ENCODE results near the gene PPM1L. TPM values are rescaled to one million over a fixed set of nuclear protein-coding genes. Genes with fewer than 3 reads are reported as not detected.

Gene PPM1L
- total and polyA plus RNA-seq, 2 of the 13 experiments (the other 11 are each of a cell fraction or from before 2014, with no cell fraction given), result 0.22 to 1.4 TPM

GRCh38 chr3:160754371-160754854 lies 1.6 kb upstream of the PPM1L start (continued):
- TF ChIP-seq, protein P1, sequence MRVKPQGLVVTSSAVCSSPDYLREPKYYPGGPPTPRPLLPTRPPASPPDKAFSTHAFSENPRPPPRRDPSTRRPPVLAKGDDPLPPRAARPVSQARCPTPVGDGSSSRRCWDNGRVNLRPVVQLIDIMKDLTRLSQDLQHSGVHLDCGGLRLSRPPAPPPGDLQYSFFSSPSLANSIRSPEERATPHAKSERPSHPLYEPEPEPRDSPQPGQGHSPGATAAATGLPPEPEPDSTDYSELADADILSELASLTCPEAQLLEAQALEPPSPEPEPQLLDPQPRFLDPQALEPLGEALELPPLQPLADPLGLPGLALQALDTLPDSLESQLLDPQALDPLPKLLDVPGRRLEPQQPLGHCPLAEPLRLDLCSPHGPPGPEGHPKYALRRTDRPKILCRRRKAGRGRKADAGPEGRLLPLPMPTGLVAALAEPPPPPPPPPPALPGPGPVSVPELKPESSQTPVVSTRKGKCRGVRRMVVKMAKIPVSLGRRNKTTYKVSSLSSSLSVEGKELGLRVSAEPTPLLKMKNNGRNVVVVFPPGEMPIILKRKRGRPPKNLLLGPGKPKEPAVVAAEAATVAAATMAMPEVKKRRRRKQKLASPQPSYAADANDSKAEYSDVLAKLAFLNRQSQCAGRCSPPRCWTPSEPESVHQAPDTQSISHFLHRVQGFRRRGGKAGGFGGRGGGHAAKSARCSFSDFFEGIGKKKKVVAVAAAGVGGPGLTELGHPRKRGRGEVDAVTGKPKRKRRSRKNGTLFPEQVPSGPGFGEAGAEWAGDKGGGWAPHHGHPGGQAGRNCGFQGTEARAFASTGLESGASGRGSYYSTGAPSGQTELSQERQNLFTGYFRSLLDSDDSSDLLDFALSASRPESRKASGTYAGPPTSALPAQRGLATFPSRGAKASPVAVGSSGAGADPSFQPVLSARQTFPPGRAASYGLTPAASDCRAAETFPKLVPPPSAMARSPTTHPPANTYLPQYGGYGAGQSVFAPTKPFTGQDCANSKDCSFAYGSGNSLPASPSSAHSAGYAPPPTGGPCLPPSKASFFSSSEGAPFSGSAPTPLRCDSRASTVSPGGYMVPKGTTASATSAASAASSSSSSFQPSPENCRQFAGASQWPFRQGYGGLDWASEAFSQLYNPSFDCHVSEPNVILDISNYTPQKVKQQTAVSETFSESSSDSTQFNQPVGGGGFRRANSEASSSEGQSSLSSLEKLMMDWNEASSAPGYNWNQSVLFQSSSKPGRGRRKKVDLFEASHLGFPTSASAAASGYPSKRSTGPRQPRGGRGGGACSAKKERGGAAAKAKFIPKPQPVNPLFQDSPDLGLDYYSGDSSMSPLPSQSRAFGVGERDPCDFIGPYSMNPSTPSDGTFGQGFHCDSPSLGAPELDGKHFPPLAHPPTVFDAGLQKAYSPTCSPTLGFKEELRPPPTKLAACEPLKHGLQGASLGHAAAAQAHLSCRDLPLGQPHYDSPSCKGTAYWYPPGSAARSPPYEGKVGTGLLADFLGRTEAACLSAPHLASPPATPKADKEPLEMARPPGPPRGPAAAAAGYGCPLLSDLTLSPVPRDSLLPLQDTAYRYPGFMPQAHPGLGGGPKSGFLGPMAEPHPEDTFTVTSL (CRISPR knock-in tag; IDR thresholded peaks at IDR 0.05; ENCODE audit: borderline replicate concordance), result 0 out of 2 replicates have a peak, but pooled peaks have one; percentile 23
- TF ChIP-seq MXD4 (CRISPR knock-in tag; IDR thresholded peaks at IDR 0.05), result no peak
- no peak for TF ChIP-seq PCBP1 (IDR thresholded peaks at IDR 0.05; ENCODE audit: borderline replicate concordance, low read depth, low read length)
- TF ChIP-seq MIER2 (CRISPR knock-in tag; IDR thresholded peaks at IDR 0.05), result peak; percentile 86
- TF ChIP-seq ZBTB44 (CRISPR knock-in tag; IDR thresholded peaks at IDR 0.05), result no peak
- peak; percentile 47 for TF ChIP-seq PTBP1 (IDR thresholded peaks at IDR 0.05; ENCODE audit: low read depth, low read length, poor library complexity, severe bottlenecking)
- TF ChIP-seq MXI1 (IDR thresholded peaks at IDR 0.05; ENCODE audit: borderline replicate concordance, low read depth, low read length), result no peak
- TF ChIP-seq, protein P2, sequence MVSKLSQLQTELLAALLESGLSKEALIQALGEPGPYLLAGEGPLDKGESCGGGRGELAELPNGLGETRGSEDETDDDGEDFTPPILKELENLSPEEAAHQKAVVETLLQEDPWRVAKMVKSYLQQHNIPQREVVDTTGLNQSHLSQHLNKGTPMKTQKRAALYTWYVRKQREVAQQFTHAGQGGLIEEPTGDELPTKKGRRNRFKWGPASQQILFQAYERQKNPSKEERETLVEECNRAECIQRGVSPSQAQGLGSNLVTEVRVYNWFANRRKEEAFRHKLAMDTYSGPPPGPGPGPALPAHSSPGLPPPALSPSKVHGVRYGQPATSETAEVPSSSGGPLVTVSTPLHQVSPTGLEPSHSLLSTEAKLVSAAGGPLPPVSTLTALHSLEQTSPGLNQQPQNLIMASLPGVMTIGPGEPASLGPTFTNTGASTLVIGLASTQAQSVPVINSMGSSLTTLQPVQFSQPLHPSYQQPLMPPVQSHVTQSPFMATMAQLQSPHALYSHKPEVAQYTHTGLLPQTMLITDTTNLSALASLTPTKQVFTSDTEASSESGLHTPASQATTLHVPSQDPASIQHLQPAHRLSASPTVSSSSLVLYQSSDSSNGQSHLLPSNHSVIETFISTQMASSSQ (IDR thresholded peaks at IDR 0.05; ENCODE audit: low read depth), result no peak
- TF ChIP-seq, protein P2 (CRISPR knock-in tag; IDR thresholded peaks at IDR 0.05; ENCODE audit: borderline replicate concordance), result no peak
- no peak for TF ChIP-seq ZBTB21 (CRISPR knock-in tag; IDR thresholded peaks at IDR 0.05)
- TF ChIP-seq ELF4 (CRISPR knock-in tag; IDR thresholded peaks at IDR 0.05; ENCODE audit: borderline replicate concordance), result no peak
- 0 out of 2 replicates have a peak, but pooled peaks have one; percentile 13 for TF ChIP-seq HOXA7 (CRISPR knock-in tag; IDR thresholded peaks at IDR 0.05)
- TF ChIP-seq YEATS2 (CRISPR knock-in tag; IDR thresholded peaks at IDR 0.05; ENCODE audit: borderline replicate concordance), result no peak
- no peak for TF ChIP-seq TBX3 (IDR thresholded peaks at IDR 0.05; ENCODE audit: borderline replicate concordance)
- TF ChIP-seq ZNF839 (CRISPR knock-in tag; IDR thresholded peaks at IDR 0.05; ENCODE audit: borderline replicate concordance), result no peak
- TF ChIP-seq POLR2A (IDR thresholded peaks at IDR 0.05; ENCODE audit: insufficient read depth in 1 of 2, low read depth in 2 of 2, low read length in 2 of 2), result no peak
- TF ChIP-seq ZNF230 (CRISPR knock-in tag; IDR thresholded peaks at IDR 0.05), result 0 out of 2 replicates have a peak, but pooled peaks have one; percentile 14
- TF ChIP-seq TEAD2 (CRISPR knock-in tag; IDR thresholded peaks at IDR 0.05), result no peak
- no peak for TF ChIP-seq YEATS4 (CRISPR knock-in tag; IDR thresholded peaks at IDR 0.05; ENCODE audit: borderline replicate concordance)
- TF ChIP-seq XRCC5 (optimal IDR thresholded peaks at IDR 0.05; ENCODE audit: low read length), result peak; percentile 21

Measured in HepG2 (cell line).